Measurements from ENCODE around the gene RAB11FIP5.
"Not testable (repeated sequence)": the region's sequence is repeated elsewhere in the genome, so short reads cannot be mapped to it uniquely, and the experiment has no call there.

Gene RAB11FIP5

GRCh38 chr2:73112913-73113854 lies at the start of gene RAB11FIP5:
RAB11FIP5 (minus strand) TSS chr2:73112948; CDS start chr2:73112777, 171 bp downstream.
- DNase-seq, result peak; percentile 20

GRCh38 chr2:73156539-73157124 lies 43.9 kb upstream of the RAB11FIP5 start:
- peak; percentile 9 for DNase-seq

GRCh38 chr2:73142937-73143336 lies 30.2 kb upstream of the RAB11FIP5 start:
- DNase-seq, result no peak

GRCh38 chr2:73141896-73142295 lies 29.1 kb upstream of the RAB11FIP5 start:
- no peak for DNase-seq

- no peak for DNase-seq
Observed at GRCh38 chr2:73135236-73135635, 22.5 kb upstream of the RAB11FIP5 start.

GRCh38 chr2:73134471-73134870 lies 21.7 kb upstream of the RAB11FIP5 start:
- no peak for DNase-seq

GRCh38 chr2:73133566-73134197 lies 20.9 kb upstream of the RAB11FIP5 start:
- DNase-seq, result no peak

GRCh38 chr2:73131807-73132206 lies 19.1 kb upstream of the RAB11FIP5 start:
- DNase-seq, result no peak

GRCh38 chr2:73130790-73131189 lies 18.0 kb upstream of the RAB11FIP5 start:
- no peak for DNase-seq

- no peak for DNase-seq
Observed at GRCh38 chr2:73128841-73129535, 16.2 kb upstream of the RAB11FIP5 start.

GRCh38 chr2:73122536-73122935 lies 9.8 kb upstream of the RAB11FIP5 start:
- no peak for DNase-seq

GRCh38 chr2:73119611-73120239 lies 7.0 kb upstream of the RAB11FIP5 start:
- not testable (repeated sequence) for DNase-seq

GRCh38 chr2:73117441-73117840 lies 4.7 kb upstream of the RAB11FIP5 start:
- DNase-seq, result no peak

GRCh38 chr2:73116182-73116960 lies 3.6 kb upstream of the RAB11FIP5 start:
- no peak for DNase-seq

GRCh38 chr2:73114273-73114867 lies 1.6 kb upstream of the RAB11FIP5 start:
- no peak for DNase-seq

GRCh38 chr2:73112026-73112912 lies 479 bp downstream of the RAB11FIP5 start:
- DNase-seq, result no peak

- no peak for DNase-seq
Observed at GRCh38 chr2:73111073-73112025, 1.4 kb downstream of the RAB11FIP5 start.

GRCh38 chr2:73110168-73111072 lies 2.3 kb downstream of the RAB11FIP5 start:
- no peak for DNase-seq
